ENCODE results near the gene WDR27.
A peak's percentile ranks its signal among the peaks of the same experiment; 100 is the strongest.

The WDR27 gene

DNA sequence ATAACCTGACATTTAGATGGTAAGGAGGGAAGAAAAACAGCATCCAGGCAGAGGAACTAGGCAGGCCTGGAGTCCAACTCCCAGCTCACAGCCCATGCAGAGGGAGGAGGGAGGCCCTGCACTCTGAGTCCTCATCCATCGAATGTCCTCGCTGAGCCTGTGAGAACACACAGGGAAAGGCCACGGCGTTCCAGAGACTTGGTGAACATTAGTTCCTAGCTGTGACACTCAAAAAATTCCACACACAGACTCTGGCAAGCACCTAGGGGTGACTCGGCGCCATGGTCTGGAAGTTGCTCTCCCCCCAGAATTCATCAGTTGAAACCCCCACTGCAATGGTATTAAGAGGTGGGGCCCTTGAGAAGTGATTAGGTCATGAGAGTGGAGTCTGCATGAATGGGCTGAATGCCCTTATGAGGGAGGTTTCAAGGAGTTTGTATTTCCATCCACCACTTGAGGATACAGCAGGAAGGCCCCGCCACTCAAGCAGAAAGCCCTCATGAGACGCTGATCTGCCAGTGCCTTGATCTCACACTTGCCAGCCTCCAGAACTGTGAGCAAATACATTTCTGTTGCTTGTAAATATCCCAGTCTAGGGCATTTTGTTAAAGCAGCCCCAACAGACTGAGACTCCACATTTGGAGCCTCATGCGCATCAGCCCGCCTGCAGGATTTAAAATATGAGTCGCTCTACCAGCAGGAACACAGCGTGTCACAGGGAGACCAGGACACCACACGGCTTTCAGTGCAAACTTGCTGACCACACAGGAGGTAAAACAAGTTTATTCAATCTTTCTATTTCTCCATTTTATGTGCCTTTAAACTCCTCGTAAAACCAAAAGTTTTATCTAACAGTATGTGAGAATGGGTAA, 73.9 kb downstream of the WDR27 start:
- ChIA-PET CTCF (interaction anchor here (0.6 kb wide), 1 partner anchor 434 kb away, joined by 3 read pairs; no protein-coding TSS in a partner anchor), POLR2A (no interaction called here)
- Histone ChIP-seq H3K36me3 (ENCODE audit: control insufficient read depth in 2 of 2, insufficient read depth in 1 of 2, low read length in 2 of 2) (peaks cover 0 to 44% of the 10 kb centered on the region in 2 experiments; a peak in 1 of 3 replicates), H3K27ac (ENCODE audit: extremely low read depth, low read depth, low read length) (no peak overlapping the region), H3K4me1 (ENCODE audit: control insufficient read depth, insufficient read depth, low read length) (no peaks in the 10 kb centered on the region), H3K9me3 (ENCODE audit: control insufficient read depth, insufficient read depth, low read depth, low read length) (no peaks in the 10 kb centered on the region), H3K4me3 (ENCODE audit: low read depth, low read length) (no peak overlapping the region)
- no peak for TF ChIP-seq ZNF24 (tag by site-specific recombination; IDR thresholded peaks at IDR 0.05)
- no peak for TF ChIP-seq ZNF248 (tag by site-specific recombination; IDR thresholded peaks at IDR 0.05)
- TF ChIP-seq GFI1B (tag by site-specific recombination; IDR thresholded peaks at IDR 0.05): no peak
- TF ChIP-seq ZNF202 (tag by site-specific recombination; IDR thresholded peaks at IDR 0.05; ENCODE audit: borderline replicate concordance): no peak
- TF ChIP-seq ZFHX2 (tag by site-specific recombination; conservative IDR thresholded peaks at IDR 0.05): no peak
- TF ChIP-seq ZIC2 (tag by site-specific recombination; IDR thresholded peaks at IDR 0.05): peak; percentile 27
- no peak for TF ChIP-seq ZNF624 (tag by site-specific recombination; IDR thresholded peaks at IDR 0.05)

DNA sequence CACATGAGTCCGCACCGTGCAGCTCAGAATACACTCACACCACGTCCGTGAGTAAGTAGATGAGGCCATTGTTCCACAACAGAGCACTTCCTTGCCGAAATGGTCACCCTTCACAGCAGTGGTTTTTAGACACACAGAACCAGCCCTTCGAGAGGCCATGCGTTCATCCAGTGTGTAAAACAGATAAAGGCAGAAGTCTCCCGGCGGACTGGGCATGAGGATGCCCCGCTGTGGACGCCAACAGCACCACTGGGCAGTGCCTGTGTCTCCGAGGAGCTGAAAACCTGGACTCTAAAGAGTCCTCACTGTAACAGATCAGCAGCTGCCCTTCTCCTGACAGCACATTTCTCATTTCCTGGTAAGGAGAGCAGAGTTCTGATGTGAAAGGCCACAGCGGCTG, 75.2 kb downstream of the WDR27 start:
- TF ChIP-seq ZNF157 (tag by site-specific recombination; IDR thresholded peaks at IDR 0.05) (no peak), ZNF510 (tag by site-specific recombination; IDR thresholded peaks at IDR 0.05; ENCODE audit: insufficient replicate concordance) (no peak), ZNF580 (tag by site-specific recombination; IDR thresholded peaks at IDR 0.05) (no peak), ZNF521 (tag by site-specific recombination; IDR thresholded peaks at IDR 0.05) (no peak), ZNF707 (tag by site-specific recombination; IDR thresholded peaks at IDR 0.05) (no peak)
- TF ChIP-seq, protein P1, sequence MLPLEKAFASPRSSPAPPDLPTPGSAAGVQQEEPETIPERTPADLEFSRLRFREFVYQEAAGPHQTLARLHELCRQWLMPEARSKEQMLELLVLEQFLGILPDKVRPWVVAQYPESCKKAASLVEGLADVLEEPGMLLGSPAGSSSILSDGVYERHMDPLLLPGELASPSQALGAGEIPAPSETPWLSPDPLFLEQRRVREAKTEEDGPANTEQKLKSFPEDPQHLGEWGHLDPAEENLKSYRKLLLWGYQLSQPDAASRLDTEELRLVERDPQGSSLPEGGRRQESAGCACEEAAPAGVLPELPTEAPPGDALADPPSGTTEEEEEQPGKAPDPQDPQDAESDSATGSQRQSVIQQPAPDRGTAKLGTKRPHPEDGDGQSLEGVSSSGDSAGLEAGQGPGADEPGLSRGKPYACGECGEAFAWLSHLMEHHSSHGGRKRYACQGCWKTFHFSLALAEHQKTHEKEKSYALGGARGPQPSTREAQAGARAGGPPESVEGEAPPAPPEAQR (tag by site-specific recombination; IDR thresholded peaks at IDR 0.05): no peak
- TF ChIP-seq, protein P2, sequence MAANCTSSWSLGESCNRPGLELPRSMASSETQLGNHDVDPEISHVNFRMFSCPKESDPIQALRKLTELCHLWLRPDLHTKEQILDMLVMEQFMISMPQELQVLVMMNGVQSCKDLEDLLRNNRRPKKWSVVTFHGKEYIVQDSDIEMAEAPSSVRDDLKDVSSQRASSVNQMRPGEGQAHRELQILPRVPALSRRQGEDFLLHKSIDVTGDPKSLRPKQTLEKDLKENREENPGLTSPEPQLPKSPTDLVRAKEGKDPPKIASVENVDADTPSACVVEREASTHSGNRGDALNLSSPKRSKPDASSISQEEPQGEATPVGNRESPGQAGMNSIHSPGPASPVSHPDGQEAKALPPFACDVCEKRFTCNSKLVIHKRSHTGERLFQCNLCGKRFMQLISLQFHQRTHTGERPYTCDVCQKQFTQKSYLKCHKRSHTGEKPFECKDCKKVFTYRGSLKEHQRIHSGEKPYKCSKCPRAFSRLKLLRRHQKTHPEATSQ (tag by site-specific recombination; IDR thresholded peaks at IDR 0.05): no peak
- Histone ChIP-seq H3K4me1 (ENCODE audit: control insufficient read depth, insufficient read depth, low read length) (no peaks in the 10 kb centered on the region), H3K27ac (ENCODE audit: extremely low read depth, low read depth, low read length) (no peak overlapping the region), H3K4me3 (ENCODE audit: low read depth, low read length) (no peak overlapping the region), H3K9me3 (ENCODE audit: control insufficient read depth, insufficient read depth, low read depth, low read length) (no peaks in the 10 kb centered on the region), H3K36me3 (ENCODE audit: control insufficient read depth in 2 of 2, insufficient read depth in 1 of 2, low read length in 2 of 2) (peaks cover 0 to 41% of the 10 kb centered on the region in 2 experiments; a peak in 1 of 3 replicates)
- POLR2A ChIA-PET: no interaction called here
- CTCF ChIA-PET: interaction anchor here (0.7 kb wide), 1 partner anchor 730 kb away, joined by 3 read pairs; no protein-coding TSS in a partner anchor

GRCh38 chr6:169626169-169626568, 75.7 kb downstream of the WDR27 start:
- CTCF ChIA-PET: no interaction called here
- Histone ChIP-seq H3K4me3 (ENCODE audit: low read depth, low read length) (no peak overlapping the region), H3K4me1 (ENCODE audit: control insufficient read depth, insufficient read depth, low read length) (no peaks in the 10 kb centered on the region), H3K27ac (ENCODE audit: extremely low read depth, low read depth, low read length) (no peak overlapping the region), H3K36me3 (ENCODE audit: control insufficient read depth in 2 of 2, insufficient read depth in 1 of 2, low read length in 2 of 2) (peaks cover 0 to 41% of the 10 kb centered on the region in 2 experiments; a peak in 1 of 3 replicates), H3K9me3 (ENCODE audit: control insufficient read depth, insufficient read depth, low read depth, low read length) (no peaks in the 10 kb centered on the region)
- POLR2A ChIA-PET: no interaction called here
- TF ChIP-seq ZFHX2 (tag by site-specific recombination; conservative IDR thresholded peaks at IDR 0.05) (0 out of 2 replicates have a peak, but pooled peaks have one; percentile 12), ZIC2 (tag by site-specific recombination; IDR thresholded peaks at IDR 0.05) (peak; percentile 81), EGR2 (tag by site-specific recombination; IDR thresholded peaks at IDR 0.05; ENCODE audit: low read depth) (0 out of 2 replicates have a peak, but pooled peaks have one; percentile 36), ZNF335 (tag by site-specific recombination; conservative IDR thresholded peaks at IDR 0.05) (no peak), ZNF132 (tag by site-specific recombination; IDR thresholded peaks at IDR 0.05; ENCODE audit: borderline replicate concordance) (no peak), ZNF146 (tag by site-specific recombination; IDR thresholded peaks at IDR 0.05) (no peak)

Measured in HEK293 (cell line).